ENCODE data around the gene GPR108. TPM values are rescaled to one million over a fixed set of nuclear protein-coding genes. Genes with fewer than 3 reads are reported as not detected.
A peak's percentile ranks its signal among the peaks of the same experiment; 100 is the strongest.
"Not testable (repeated sequence)": the region's sequence is repeated elsewhere in the genome, so short reads cannot be mapped to it uniquely, and the experiment has no call there.

Gene GPR108
- 31.2 and 33.2 TPM in 2 replicates for total RNA-seq (2012; rRNA removed)

DNA sequence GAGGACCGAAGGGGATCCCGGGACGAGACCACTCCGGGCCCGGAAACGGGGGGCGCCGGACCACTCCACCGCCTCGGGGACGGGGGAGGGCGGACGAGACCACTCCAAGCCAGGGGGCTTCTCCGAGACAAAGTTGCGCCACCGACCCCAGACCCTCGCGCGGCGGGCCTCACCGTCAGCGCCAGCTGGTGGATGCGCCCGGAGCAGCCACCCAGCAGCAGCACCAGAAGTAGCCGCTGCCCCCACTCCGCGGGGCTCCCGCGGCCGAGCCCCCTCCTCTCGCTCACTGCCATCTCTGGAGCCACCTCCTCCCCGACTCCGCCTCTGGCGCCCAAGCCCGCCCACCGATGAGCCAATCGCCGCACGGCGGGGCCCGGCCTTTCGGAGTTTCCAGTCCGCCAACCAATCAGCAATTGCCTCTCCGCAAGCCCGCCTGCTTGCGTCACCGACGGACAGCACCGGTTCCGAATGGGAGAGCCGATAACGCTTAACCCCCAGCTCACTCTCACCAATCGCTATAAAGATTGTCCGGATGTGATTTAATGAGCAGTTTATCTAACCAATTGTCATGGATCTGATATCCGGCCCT, at the start of gene GPR108:
Gene GPR108 (minus strand): TSS at position 297 of the 589 bp plus-strand sequence. CDS start 4 bp downstream, at position 293.
- H3K9me3 ChIP-seq (replicated peaks; ENCODE audit: low read length) = no peaks in the 10 kb centered on the region
- peaks cover 11% of the 10 kb centered on the region for H3K36me3 ChIP-seq (ENCODE audit: insufficient read depth, low read length)
- no peaks in the 10 kb centered on the region for H3K27me3 ChIP-seq (ENCODE audit: control insufficient read depth, insufficient read depth, low read length)
- H3K4me2 ChIP-seq (ENCODE audit: low read length) = peak within 1 kb of the TSS; percentile 94
- peaks cover 33% of the 10 kb centered on the region for H3K4me1 ChIP-seq (ENCODE audit: control insufficient read depth, insufficient read depth, low read length)
- peak within 1 kb of the TSS; percentile 81 for H3K4me3 ChIP-seq (ENCODE audit: low read length)
- peak within 1 kb of the TSS; percentile 92 for H3K9ac ChIP-seq (ENCODE audit: low read depth, low read length)

DNA sequence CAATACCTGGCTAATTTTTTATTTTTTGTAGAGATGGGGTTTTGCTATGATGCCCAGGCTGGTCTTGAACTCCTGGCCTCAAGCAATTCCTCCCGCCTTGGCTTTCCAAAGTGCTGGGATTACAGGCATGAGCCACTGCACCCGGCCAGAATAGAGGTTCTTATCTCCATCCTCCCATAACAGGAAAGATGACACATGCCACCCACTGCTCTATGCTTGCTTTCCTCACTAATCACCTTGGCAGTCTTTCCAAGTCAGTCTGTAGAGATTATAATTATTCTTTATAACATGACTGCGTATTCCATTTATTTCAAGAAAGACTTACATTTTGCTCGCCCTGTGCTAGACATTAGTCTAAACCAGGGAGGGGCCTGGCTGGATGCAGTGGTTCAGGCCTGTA, 41.8 kb upstream of the GPR108 start:
- Histone ChIP-seq H3K9me3 (replicated peaks; ENCODE audit: low read length) (no peaks in the 10 kb centered on the region), H3K4me3 (ENCODE audit: low read length) (no peak overlapping the region), H3K4me2 (ENCODE audit: low read length) (no peak overlapping the region), H3K27me3 (ENCODE audit: control insufficient read depth, insufficient read depth, low read length) (no peaks in the 10 kb centered on the region), H3K9ac (ENCODE audit: low read depth, low read length) (no peak overlapping the region), H3K4me1 (ENCODE audit: control insufficient read depth, insufficient read depth, low read length) (no peaks in the 10 kb centered on the region), H3K36me3 (ENCODE audit: insufficient read depth, low read length) (no peaks in the 10 kb centered on the region)

DNA sequence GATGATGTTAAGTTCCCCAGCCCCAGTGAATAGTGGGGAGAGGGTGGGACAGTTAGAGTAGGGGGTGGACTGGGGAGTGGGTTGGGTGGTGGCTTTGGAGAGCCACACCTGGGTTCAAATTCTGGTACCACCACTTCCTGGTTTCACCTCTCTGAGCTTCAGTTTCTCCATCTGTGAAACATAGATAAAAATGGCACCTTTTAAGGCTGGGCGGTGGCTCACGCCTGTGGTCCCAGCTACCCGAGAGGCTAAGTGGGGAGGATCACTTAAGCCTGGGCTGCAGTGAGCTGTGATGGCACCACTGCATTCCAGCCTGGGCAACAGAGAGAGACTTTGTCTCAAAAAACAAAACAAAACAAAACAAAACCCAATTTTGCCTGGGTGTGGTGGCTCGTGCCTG, 41.0 kb upstream of the GPR108 start:
- no peaks in the 10 kb centered on the region for H3K36me3 ChIP-seq (ENCODE audit: insufficient read depth, low read length)
- no peak overlapping the region for H3K4me3 ChIP-seq (ENCODE audit: low read length)
- H3K9me3 ChIP-seq (replicated peaks; ENCODE audit: low read length) = no peaks in the 10 kb centered on the region
- H3K4me2 ChIP-seq (ENCODE audit: low read length) = no peak overlapping the region
- no peak overlapping the region for H3K9ac ChIP-seq (ENCODE audit: low read depth, low read length)
- no peaks in the 10 kb centered on the region for H3K4me1 ChIP-seq (ENCODE audit: control insufficient read depth, insufficient read depth, low read length)
- H3K27me3 ChIP-seq (ENCODE audit: control insufficient read depth, insufficient read depth, low read length) = no peaks in the 10 kb centered on the region

DNA sequence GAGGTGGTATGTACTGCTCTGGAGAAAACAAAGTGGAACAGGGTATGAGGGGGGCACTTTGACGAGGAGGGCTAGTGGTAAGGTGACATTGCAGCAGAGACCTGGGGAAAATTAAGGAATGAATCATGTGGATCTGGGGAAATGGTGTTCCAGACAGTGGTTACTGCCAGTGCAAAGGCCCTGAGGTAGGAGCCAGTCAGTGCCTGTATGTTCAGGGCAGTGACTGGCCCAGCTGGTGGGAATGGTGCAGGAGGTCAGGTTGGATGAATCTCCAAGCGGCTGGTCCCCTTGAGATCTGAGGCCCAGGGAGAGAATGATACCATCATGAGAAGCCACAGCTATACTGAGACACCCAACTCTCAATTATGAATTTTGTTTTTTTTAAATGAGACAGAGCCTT, 40.1 kb upstream of the GPR108 start:
- H3K27me3 ChIP-seq (ENCODE audit: control insufficient read depth, insufficient read depth, low read length) = no peaks in the 10 kb centered on the region

DNA sequence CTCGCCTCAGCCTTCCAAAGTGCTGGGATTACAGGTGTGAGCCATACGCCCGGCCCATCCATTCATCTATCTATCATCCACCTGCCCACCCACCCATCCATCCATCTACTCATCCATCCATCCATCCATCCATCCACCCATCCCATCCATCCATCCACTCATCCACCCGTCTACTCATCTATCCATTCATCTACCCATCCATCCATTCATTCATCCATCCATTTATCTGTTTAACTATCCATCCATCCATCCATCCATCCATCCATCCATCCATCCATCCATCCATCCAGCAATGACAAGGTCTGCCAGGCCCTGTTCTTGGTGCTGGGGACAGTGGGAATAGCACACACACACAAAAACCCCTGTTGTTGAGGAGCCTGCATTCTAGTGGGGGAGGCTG, 39.6 kb upstream of the GPR108 start:
- H3K4me2 ChIP-seq (ENCODE audit: low read length) = no peak overlapping the region
- no peak overlapping the region for H3K9ac ChIP-seq (ENCODE audit: low read depth, low read length)
- no peaks in the 10 kb centered on the region for H3K9me3 ChIP-seq (replicated peaks; ENCODE audit: low read length)
- H3K4me1 ChIP-seq (ENCODE audit: control insufficient read depth, insufficient read depth, low read length) = no peaks in the 10 kb centered on the region
- no peaks in the 10 kb centered on the region for H3K27me3 ChIP-seq (ENCODE audit: control insufficient read depth, insufficient read depth, low read length)
- no peaks in the 10 kb centered on the region for H3K36me3 ChIP-seq (ENCODE audit: insufficient read depth, low read length)
- H3K4me3 ChIP-seq (ENCODE audit: low read length) = no peak overlapping the region

More for the DNA sequence above, 40.1 kb upstream of the GPR108 start:
- no peaks in the 10 kb centered on the region for H3K4me1 ChIP-seq (ENCODE audit: control insufficient read depth, insufficient read depth, low read length)
- no peaks in the 10 kb centered on the region for H3K9me3 ChIP-seq (replicated peaks; ENCODE audit: low read length)
- no peak overlapping the region for H3K9ac ChIP-seq (ENCODE audit: low read depth, low read length)
- no peak overlapping the region for H3K4me2 ChIP-seq (ENCODE audit: low read length)
- H3K4me3 ChIP-seq (ENCODE audit: low read length) = no peak overlapping the region
- no peaks in the 10 kb centered on the region for H3K36me3 ChIP-seq (ENCODE audit: insufficient read depth, low read length)

DNA sequence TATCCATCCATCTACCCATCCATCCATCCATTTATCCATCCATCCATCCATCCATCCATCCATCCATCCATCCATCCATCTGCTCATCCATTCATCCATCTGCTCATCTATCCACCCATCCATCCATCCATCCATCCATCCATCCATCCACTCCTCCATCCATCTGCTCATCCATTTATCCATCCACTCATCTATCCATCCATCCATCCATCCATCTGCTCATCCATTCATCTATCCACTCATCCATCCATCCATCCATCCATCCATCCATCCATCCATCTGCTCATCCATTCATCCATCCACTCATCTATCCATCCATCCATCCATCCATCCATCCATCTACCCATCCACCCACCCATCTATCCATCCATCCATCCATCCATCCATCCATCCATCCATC, 38.7 kb upstream of the GPR108 start:
- not testable (repeated sequence) for H3K36me3 ChIP-seq (ENCODE audit: insufficient read depth, low read length); H3K4me3 ChIP-seq (ENCODE audit: low read length); H3K4me1 ChIP-seq (ENCODE audit: control insufficient read depth, insufficient read depth, low read length); H3K4me2 ChIP-seq (ENCODE audit: low read length); H3K27me3 ChIP-seq (ENCODE audit: control insufficient read depth, insufficient read depth, low read length); H3K9ac ChIP-seq (ENCODE audit: low read depth, low read length); H3K9me3 ChIP-seq (replicated peaks; ENCODE audit: low read length)

DNA sequence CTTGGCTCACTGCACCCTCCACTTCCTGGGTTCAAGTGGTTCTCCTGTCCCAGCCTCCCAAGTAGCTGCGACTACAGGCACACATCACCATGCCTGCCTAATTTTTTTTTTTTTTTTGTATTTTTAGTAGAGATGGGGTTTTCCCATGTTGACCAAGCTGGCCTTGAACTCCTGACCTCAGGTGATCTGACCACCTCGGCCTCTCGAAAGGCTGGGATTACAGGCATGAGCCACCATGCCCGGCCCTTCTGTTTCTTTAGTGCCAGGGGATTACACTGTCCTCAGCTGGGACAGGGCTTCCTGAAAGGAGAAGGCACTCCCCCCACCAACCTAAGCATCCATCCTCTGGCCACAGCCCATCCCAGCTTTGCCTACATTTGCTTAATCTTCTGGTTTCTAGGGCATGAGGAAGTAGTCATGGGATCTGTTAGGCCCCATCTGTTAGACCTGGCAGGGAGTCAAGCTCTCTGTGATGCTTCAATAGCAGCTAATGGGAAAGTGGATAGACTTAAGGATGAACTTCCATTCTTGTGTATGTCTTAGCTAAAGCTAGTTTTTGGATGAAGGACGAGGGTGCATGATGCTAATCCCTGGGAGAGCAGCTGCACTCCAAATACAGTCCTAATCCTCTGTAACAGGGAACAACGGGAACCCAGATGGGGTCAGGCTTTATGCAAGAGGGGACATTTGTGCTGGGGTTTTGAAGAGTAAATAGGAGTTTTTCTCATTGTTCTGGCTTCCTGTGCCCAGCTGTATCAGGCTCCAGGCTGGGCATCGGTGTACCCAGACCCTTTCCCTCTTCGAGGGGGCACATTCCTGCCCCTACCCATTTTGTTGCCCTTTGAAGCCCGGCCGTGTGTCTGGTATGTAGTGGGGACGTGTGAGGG, 37.7 kb upstream of the GPR108 start:
- H3K4me1 ChIP-seq (ENCODE audit: control insufficient read depth, insufficient read depth, low read length) = no peaks in the 10 kb centered on the region
- no peak overlapping the region for H3K4me3 ChIP-seq (ENCODE audit: low read length)
- H3K4me2 ChIP-seq (ENCODE audit: low read length) = no peak overlapping the region
- H3K36me3 ChIP-seq (ENCODE audit: insufficient read depth, low read length) = no peaks in the 10 kb centered on the region
- no peaks in the 10 kb centered on the region for H3K9me3 ChIP-seq (replicated peaks; ENCODE audit: low read length)
- no peak overlapping the region for H3K9ac ChIP-seq (ENCODE audit: low read depth, low read length)
- no peaks in the 10 kb centered on the region for H3K27me3 ChIP-seq (ENCODE audit: control insufficient read depth, insufficient read depth, low read length)

DNA sequence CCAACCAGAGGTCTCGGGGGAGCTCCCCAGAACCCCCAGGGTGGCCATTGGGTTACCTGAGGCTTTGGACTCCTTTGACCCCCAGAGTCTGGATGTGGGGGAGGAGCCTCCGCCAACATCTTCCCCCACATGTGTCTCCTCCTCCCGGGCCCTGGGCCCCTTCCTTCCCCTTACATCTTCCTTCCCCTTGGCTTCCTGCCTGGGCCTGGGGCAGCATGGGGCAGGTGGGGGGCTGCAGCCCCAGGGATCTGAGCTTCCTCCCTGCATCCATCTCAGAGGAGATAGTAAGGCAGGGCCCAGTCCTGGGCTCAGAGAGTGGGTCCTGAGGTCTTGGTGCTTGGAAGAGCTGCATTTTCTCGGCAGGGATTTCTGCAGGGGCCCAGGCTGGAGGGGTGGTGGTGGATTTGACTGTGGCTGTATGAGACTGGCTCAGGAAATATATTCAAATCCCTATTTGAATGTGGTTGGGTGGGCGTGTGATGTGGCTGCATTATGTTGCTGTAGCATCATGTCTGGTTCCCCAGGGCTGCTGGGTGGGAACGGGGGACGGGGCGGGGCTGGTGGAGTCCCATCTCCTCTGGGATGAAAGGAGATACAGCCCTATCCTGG, 36.0 kb upstream of the GPR108 start:
- no peaks in the 10 kb centered on the region for H3K4me1 ChIP-seq (ENCODE audit: control insufficient read depth, insufficient read depth, low read length)
- H3K36me3 ChIP-seq (ENCODE audit: insufficient read depth, low read length) = no peaks in the 10 kb centered on the region
- no peak overlapping the region for H3K9ac ChIP-seq (ENCODE audit: low read depth, low read length)
- no peak overlapping the region for H3K4me3 ChIP-seq (ENCODE audit: low read length)
- H3K9me3 ChIP-seq (replicated peaks; ENCODE audit: low read length) = no peaks in the 10 kb centered on the region
- H3K4me2 ChIP-seq (ENCODE audit: low read length) = no peak overlapping the region
- no peaks in the 10 kb centered on the region for H3K27me3 ChIP-seq (ENCODE audit: control insufficient read depth, insufficient read depth, low read length)

DNA sequence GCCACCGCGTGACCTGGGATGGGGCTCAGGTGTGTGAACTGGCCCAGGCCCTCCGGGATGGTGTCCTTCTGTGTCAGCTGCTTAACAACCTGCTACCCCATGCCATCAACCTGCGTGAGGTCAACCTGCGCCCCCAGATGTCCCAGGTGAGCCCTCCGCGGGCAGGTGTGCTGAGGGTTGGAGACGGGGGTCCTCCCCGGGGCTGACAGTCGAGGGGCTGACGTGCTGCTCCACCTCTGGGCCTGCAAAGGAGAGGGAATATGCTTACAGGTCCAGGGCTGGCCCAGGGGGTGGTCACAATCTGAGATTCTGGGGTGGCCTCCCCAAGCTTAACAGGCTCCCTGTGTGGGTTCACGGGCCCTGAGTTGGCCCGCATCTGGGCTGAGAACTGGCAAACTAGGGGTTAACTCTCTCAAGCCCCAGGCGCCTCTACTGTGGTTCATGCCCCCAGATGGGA, 35.5 kb upstream of the GPR108 start:
- Histone ChIP-seq H3K36me3 (ENCODE audit: insufficient read depth, low read length) (no peaks in the 10 kb centered on the region), H3K4me1 (ENCODE audit: control insufficient read depth, insufficient read depth, low read length) (no peaks in the 10 kb centered on the region), H3K27me3 (ENCODE audit: control insufficient read depth, insufficient read depth, low read length) (peaks cover 3% of the 10 kb centered on the region), H3K9me3 (replicated peaks; ENCODE audit: low read length) (no peaks in the 10 kb centered on the region), H3K4me2 (ENCODE audit: low read length) (no peak overlapping the region), H3K9ac (ENCODE audit: low read depth, low read length) (no peak overlapping the region), H3K4me3 (ENCODE audit: low read length) (no peak overlapping the region)

DNA sequence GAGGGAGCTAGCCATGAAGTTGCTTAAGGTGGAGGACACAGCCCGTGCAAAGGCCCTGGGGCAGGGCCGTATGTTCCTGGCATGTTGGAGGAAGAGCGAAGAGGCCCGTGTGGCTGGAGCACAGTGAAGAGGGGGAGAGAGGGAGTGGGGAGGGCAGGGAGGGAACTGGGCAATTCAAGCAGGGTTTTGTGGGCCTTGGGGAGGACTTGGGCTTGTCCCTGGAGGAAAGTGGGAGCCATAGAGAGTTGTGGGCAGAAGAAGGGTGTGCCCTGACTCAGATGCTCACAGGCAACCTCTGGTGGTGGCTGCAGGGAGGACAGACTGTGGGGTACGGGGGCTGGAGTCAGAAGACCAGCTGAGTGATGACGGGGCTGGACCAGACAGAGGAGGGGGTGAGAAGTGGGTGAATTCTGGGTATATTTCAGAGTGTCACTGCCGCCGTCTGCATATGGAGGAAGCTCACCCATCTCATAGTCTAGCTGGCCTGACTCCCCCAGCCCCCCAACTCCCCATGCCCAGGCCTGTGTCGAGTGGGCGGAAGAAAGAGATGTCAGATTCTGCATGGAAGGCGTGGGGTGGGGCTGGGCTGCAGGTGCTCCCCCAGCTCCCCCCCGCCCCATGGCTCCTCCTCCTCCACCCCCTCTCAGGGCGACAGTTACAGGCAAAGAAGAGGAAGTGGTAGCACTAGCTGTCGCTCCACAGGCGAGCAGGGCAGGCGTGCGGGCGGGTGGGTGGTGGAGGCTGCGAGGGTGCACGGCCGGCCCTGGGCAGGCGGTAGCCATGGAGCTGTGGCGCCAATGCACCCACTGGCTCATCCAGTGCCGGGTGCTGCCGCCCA, 34.9 kb upstream of the GPR108 start, which contains the start of gene VAV1:
Gene VAV1 (plus strand): TSS at position 681 of the 838 bp plus-strand sequence. CDS start 100 bp downstream, at position 781.
- Histone ChIP-seq H3K4me3 (ENCODE audit: low read length) (no peak within 1 kb of the TSS), H3K36me3 (ENCODE audit: insufficient read depth, low read length) (no peaks in the 10 kb centered on the region), H3K9ac (ENCODE audit: low read depth, low read length) (no peak within 1 kb of the TSS)

DNA sequence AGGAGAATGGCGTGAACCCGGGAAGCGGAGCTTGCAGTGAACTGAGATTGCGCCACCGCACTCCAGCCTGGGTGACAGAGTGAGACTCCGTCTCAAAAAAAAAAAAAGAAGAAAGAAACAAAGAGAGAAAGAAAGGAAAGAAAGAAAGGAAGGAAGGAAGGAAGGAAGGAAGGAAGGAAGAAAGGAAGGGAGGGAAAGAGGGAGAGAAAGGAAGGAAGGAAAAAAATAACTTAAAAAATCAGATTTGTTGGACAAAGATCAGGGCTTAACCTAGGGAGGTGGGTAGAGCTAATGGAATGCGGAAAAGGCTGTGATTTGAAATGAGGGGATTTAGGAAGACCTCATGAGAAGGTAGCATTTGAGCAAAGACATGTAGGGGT, 34.3 kb upstream of the GPR108 start:
- not testable (repeated sequence) for H3K4me3 ChIP-seq (ENCODE audit: low read length); H3K9me3 ChIP-seq (replicated peaks; ENCODE audit: low read length); H3K36me3 ChIP-seq (ENCODE audit: insufficient read depth, low read length); H3K4me1 ChIP-seq (ENCODE audit: control insufficient read depth, insufficient read depth, low read length); H3K4me2 ChIP-seq (ENCODE audit: low read length); H3K9ac ChIP-seq (ENCODE audit: low read depth, low read length)
- H3K27me3 ChIP-seq (ENCODE audit: control insufficient read depth, insufficient read depth, low read length) = peaks cover 13% of the 10 kb centered on the region

More for the DNA sequence above, 34.9 kb upstream of the GPR108 start, which contains the start of gene VAV1:
- peaks cover 7% of the 10 kb centered on the region for H3K27me3 ChIP-seq (ENCODE audit: control insufficient read depth, insufficient read depth, low read length)
- no peaks in the 10 kb centered on the region for H3K9me3 ChIP-seq (replicated peaks; ENCODE audit: low read length)
- no peak within 1 kb of the TSS for H3K4me2 ChIP-seq (ENCODE audit: low read length)
- H3K4me1 ChIP-seq (ENCODE audit: control insufficient read depth, insufficient read depth, low read length) = peaks cover 1% of the 10 kb centered on the region
